HG02798 (cell line): ENCODE measurements around the gene TECPR1.
A peak's percentile ranks its signal among the peaks of the same experiment; 100 is the strongest.

ENCODE experiments used
- ATAC-seq: cut with Tn5 transposase; IDR thresholded peaks from one replicate; pipeline ENCODE4 v1.9.1; 2021; ENCODE audit warnings: mild to moderate bottlenecking; ENCODE audit not compliant: unreplicated experiment, poor library complexity

TECPR1 gene

GRCh38 chr7:98213888-98214810 is 37.9 kb downstream of the TECPR1 start:
- no peak for ATAC-seq

- ATAC-seq: no peak
Measured at GRCh38 chr7:98213296-98213887, 38.6 kb downstream of the TECPR1 start.

- no peak for ATAC-seq
Measured at GRCh38 chr7:98212532-98213041, 39.4 kb downstream of the TECPR1 start.

GRCh38 chr7:98211676-98212531 is 40.1 kb downstream of the TECPR1 start:
- peak; percentile 2 for ATAC-seq

- ATAC-seq: peak; percentile 60
Measured at GRCh38 chr7:98211221-98211675, 40.8 kb downstream of the TECPR1 start, which contains the start of gene BHLHA15. Gene BHLHA15 (plus strand): TSS chr7:98211439. CDS start chr7:98212310, 871 bp downstream.

- no peak for ATAC-seq
Measured at GRCh38 chr7:98210513-98211220, 41.4 kb downstream of the TECPR1 start.

GRCh38 chr7:98209166-98209920 is 42.7 kb downstream of the TECPR1 start:
- no peak for ATAC-seq

GRCh38 chr7:98206451-98207330 is 45.3 kb downstream of the TECPR1 start:
- no peak for ATAC-seq

- no peak for ATAC-seq
Measured at GRCh38 chr7:98205162-98205845, 46.7 kb downstream of the TECPR1 start.

GRCh38 chr7:98204670-98205069 is 47.4 kb downstream of the TECPR1 start:
- ATAC-seq: no peak

- no peak for ATAC-seq
Measured at GRCh38 chr7:98203964-98204605, 47.9 kb downstream of the TECPR1 start.

GRCh38 chr7:98203261-98203963 is 48.6 kb downstream of the TECPR1 start:
- ATAC-seq: peak; percentile 45

GRCh38 chr7:98202367-98203195 is 49.5 kb downstream of the TECPR1 start:
- peak; percentile 93 for ATAC-seq

GRCh38 chr7:98200364-98200763 is 51.7 kb downstream of the TECPR1 start:
- ATAC-seq: peak; percentile 35

- no peak for ATAC-seq
Measured at GRCh38 chr7:98199131-98199530, 52.9 kb downstream of the TECPR1 start.
